Lung (tissue), 12 donors: ENCODE data around the gene TPGS2. TPM values are rescaled to one million over a fixed set of nuclear protein-coding genes. Genes with fewer than 3 reads are reported as not detected.

Source experiments
- ATAC-seq: fragments of 200-7000 bp; cut with Tn5 transposase; one replicate; pipeline ENCODE4 v1.9.1; 2020; ENCODE audit warnings: moderate number of reproducible peaks; ENCODE audit not compliant: insufficient read depth, low FRiP score
- DNase-seq, 3 donors: peaks; one replicate each; pipeline ENCODE4 v3.0.0-alpha.2; 2013 to 2017
- H3K27ac ChIP-seq, 2 donors: one replicate each; pipeline ENCODE4 v1.5.1; 2013; ENCODE audit warnings: mild to moderate bottlenecking in 2 of 2, moderate library complexity in 2 of 2, control low read depth in 1 of 2, inconsistent platforms in 1 of 2, low read depth in 1 of 2, low read length in 1 of 2
- H3K27me3 ChIP-seq, 3 donors: one replicate each; pipeline ENCODE4 v1.5.1; 2013; ENCODE audit warnings: low read length in 2 of 3; ENCODE audit not compliant: control insufficient read depth in 3 of 3, insufficient read depth in 3 of 3
- H3K36me3 ChIP-seq, 4 donors: one replicate each; pipeline ENCODE4 v1.5.1; 2013; ENCODE audit warnings: low read length in 4 of 4, mild to moderate bottlenecking in 1 of 4, moderate library complexity in 1 of 4; ENCODE audit not compliant: control insufficient read depth in 4 of 4, insufficient read depth in 4 of 4
- H3K4me1 ChIP-seq, 5 donors: one replicate each; pipeline ENCODE4 v1.5.1; 2013; ENCODE audit warnings: low read length in 5 of 5, mild to moderate bottlenecking in 2 of 5, moderate library complexity in 1 of 5; ENCODE audit not compliant: control insufficient read depth in 5 of 5, insufficient read depth in 5 of 5
- H3K4me3 ChIP-seq: one replicate; pipeline ENCODE4 v1.5.1; 2013; ENCODE audit warnings: mild to moderate bottlenecking, control low read depth, moderate library complexity
- H3K9ac ChIP-seq, 2 donors: one replicate each; pipeline ENCODE4 v1.5.1; 2013; ENCODE audit warnings: low read length in 2 of 2, control low read depth in 1 of 2; ENCODE audit not compliant: insufficient read depth in 1 of 2
- H3K9me3 ChIP-seq, 4 donors: one replicate each; pipeline ENCODE4 v1.5.1; 2013; ENCODE audit warnings: low read length in 3 of 4, mild to moderate bottlenecking in 1 of 4, moderate library complexity in 1 of 4; ENCODE audit not compliant: control insufficient read depth in 4 of 4, insufficient read depth in 3 of 4
- CTCF ChIP-seq: IDR thresholded peaks from 2 replicates; pipeline ENCODE4 v1.5.1; 2012; ENCODE audit warnings: mild to moderate bottlenecking; ENCODE audit errors: control extremely low read depth, extremely low read depth
- WGBS, 2 donors: extraction: QIAGEN DNeasy Blood & Tissue Kit; methylation state at CpG; one replicate each; pipeline ENCODE4 v1.1.7; 2013; 5-methylcytosine and 5-hydroxymethylcytosine counted together
- polyA plus RNA-seq, 2 donors: library from polyadenylated mRNA; stranded (reverse); fragments of 200-250 nt; gene quantifications; one replicate each; pipeline ENCODE4 v1.2.1, GENCODE V29; 2013
- total RNA-seq, 2 donors: library from RNA; depleted of rRNA in 1 of 2; stranded (reverse); fragments of >200 nt in 1 of 2; gene quantifications; one replicate each; pipeline ENCODE4 v1.2.1, GENCODE V29; 2014 to 2021
- donor health status: control.
- donor health status: control.
- donor health status: Bipolar disorder and iron deficiency.
- donor health status: healthy.
- donor health status: DM: yes; HTN: yes; CAD: no.

The TPGS2 gene
- total and polyA plus RNA-seq, 4 donors = 45.5 to 122 (median 58.5) TPM

GRCh38 chr18:36825526-36825925 is 3.3 kb downstream of the TPGS2 start:
- H3K9me3 ChIP-seq = no peaks in the 10 kb centered on the region
- H3K4me1 ChIP-seq = peaks cover 0 to 16% (median 6%) of the 10 kb centered on the region in 5 donors
- peaks cover 0 to 10% (median under 1%) of the 10 kb centered on the region in 4 donors for H3K36me3 ChIP-seq
- H3K9ac ChIP-seq = no peak overlapping the region
- TF ChIP-seq CTCF = no peak
- H3K27ac ChIP-seq = no peak overlapping the region
- no peaks in the 10 kb centered on the region for H3K27me3 ChIP-seq
- DNase-seq = no peak
- no peak for ATAC-seq
- H3K4me3 ChIP-seq = no peak overlapping the region

- DNase-seq (peak in 1 of 3 donors; percentile 25), ATAC-seq (no peak)
- 93% methylated on average over 4 of the region's 4 CpGs for WGBS, 2 donors
- Histone ChIP-seq H3K4me3 (no peak overlapping the region), H3K27me3 (no peaks in the 10 kb centered on the region), H3K27ac (no peak overlapping the region), H3K9ac (no peak overlapping the region), H3K4me1 (peaks cover 0 to 3% (median 0%) of the 10 kb centered on the region in 5 donors), H3K9me3 (no peaks in the 10 kb centered on the region), H3K36me3 (peaks cover 5 to 13% (median 11%) of the 10 kb centered on the region in 4 donors)
- no peak for TF ChIP-seq CTCF
Observed at GRCh38 chr18:36821681-36822080, 7.1 kb downstream of the TPGS2 start.

GRCh38 chr18:36819621-36820020 is 9.2 kb downstream of the TPGS2 start:
- no peak overlapping the region for H3K27ac ChIP-seq
- H3K4me1 ChIP-seq = peaks cover 0 to 6% (median 3%) of the 10 kb centered on the region in 5 donors
- DNase-seq = no peak
- no peak for TF ChIP-seq CTCF
- no peak overlapping the region for H3K4me3 ChIP-seq
- H3K9ac ChIP-seq = no peak overlapping the region
- peaks cover 5 to 13% (median 12%) of the 10 kb centered on the region in 4 donors for H3K36me3 ChIP-seq
- ATAC-seq = no peak
- no peaks in the 10 kb centered on the region for H3K27me3 ChIP-seq
- H3K9me3 ChIP-seq = no peaks in the 10 kb centered on the region

GRCh38 chr18:36818652-36819051 is 10.2 kb downstream of the TPGS2 start:
- Histone ChIP-seq H3K27me3 (no peaks in the 10 kb centered on the region), H3K4me1 (peaks cover 0 to 7% (median 3%) of the 10 kb centered on the region in 5 donors), H3K4me3 (no peak overlapping the region), H3K27ac (no peak overlapping the region), H3K9me3 (no peaks in the 10 kb centered on the region), H3K9ac (no peak overlapping the region), H3K36me3 (peaks cover 5 to 18% (median 12%) of the 10 kb centered on the region in 4 donors)
- WGBS, 2 donors = 86% methylated on average over 3 of the region's 3 CpGs
- no peak for TF ChIP-seq CTCF
- ATAC-seq (no peak), DNase-seq (peak in 1 of 3 donors; percentile 6)
